H1 (cell line): ENCODE results near the gene BARX1. TPM values are rescaled to one million over a fixed set of nuclear protein-coding genes. Genes with fewer than 3 reads are reported as not detected.
A peak's percentile ranks its signal among the peaks of the same experiment; 100 is the strongest.

Experiments
- CTCF ChIA-PET: fragments of 300-600 bp; sonication (Branson Sonifier 250); formaldehyde crosslinking; loops from one replicate; lab custom pipeline; 2021; ENCODE audit not compliant: partially characterized antibody; lab: Charles Lee
- POLR2A ChIA-PET: fragments of 300-600 bp; sonication (Branson Sonifier 250); formaldehyde crosslinking; loops from one replicate; lab custom pipeline; 2021; ENCODE audit warnings: inconsistent platforms; ENCODE audit not compliant: partially characterized antibody; lab: Charles Lee
- DNase-seq, 2 experiments: peaks; one replicate each; pipeline versions ENCODE4 v3.0.0 to v3.0.0-alpha.2; 2010 to 2022; ENCODE audit warnings: low spot score in 2 of 2, low read depth in 1 of 2, mixed read lengths in 1 of 2
- FAIRE-seq: peaks from 2 replicates; lab custom pipeline; 2011; peaks lifted over from hg19 to GRCh38; lab: Jason Lieb, UNC
- H2AFZ ChIP-seq: 2 replicates; pipeline ENCODE4 v1.8.1; 2012; ENCODE audit warnings: low read length, inconsistent platforms
- H2AK5ac ChIP-seq: 2 replicates; pipeline ENCODE4 v1.6.1; 2013; ENCODE audit warnings: low read depth, low read length
- H2BK120ac ChIP-seq: replicated peaks from 2 replicates; pipeline ENCODE3; 2013; ENCODE audit warnings: low read depth, low read length, inconsistent platforms
- H2BK12ac ChIP-seq: 2 replicates; pipeline ENCODE4 v1.6.1; 2013; ENCODE audit warnings: low read depth, low read length
- H2BK15ac ChIP-seq: 2 replicates; pipeline ENCODE4 v1.6.1; 2013; ENCODE audit warnings: low read length
- H2BK20ac ChIP-seq: 2 replicates; pipeline ENCODE4 v1.6.1; 2013; ENCODE audit warnings: low read length
- H2BK5ac ChIP-seq: 2 replicates; pipeline ENCODE4 v1.6.1; 2013; ENCODE audit warnings: low read depth, low read length
- H3K14ac ChIP-seq: 2 replicates; pipeline ENCODE4 v1.6.1; 2013; ENCODE audit warnings: inconsistent platforms; ENCODE audit not compliant: insufficient read length
- H3K18ac ChIP-seq: 2 replicates; pipeline ENCODE4 v1.6.1; 2013; ENCODE audit warnings: low read length; ENCODE audit errors: extremely low read depth
- H3K23ac ChIP-seq: 2 replicates; pipeline ENCODE4 v1.6.1; 2013; ENCODE audit warnings: inconsistent platforms; ENCODE audit not compliant: insufficient read length
- H3K23me2 ChIP-seq: 2 replicates; pipeline ENCODE4 v1.6.1; 2013; ENCODE audit warnings: low read depth, low read length
- H3K27ac ChIP-seq: 2 replicates; pipeline ENCODE4 v1.6.1; 2011; ENCODE audit warnings: low read depth, low read length, inconsistent platforms
- H3K27me3 ChIP-seq, 4 experiments: replicated peaks in 1 of 4; 1 replicate in 1 of 4; 2 replicates in 3 of 4; pipeline versions ENCODE4 v1.6.1 to v1.8.1; 2011 to 2013; ENCODE audit warnings: low read length in 3 of 4, mild to moderate bottlenecking in 3 of 4, inconsistent platforms in 2 of 4, mixed read lengths in 2 of 4, moderate library complexity in 1 of 4; ENCODE audit not compliant: control insufficient read depth in 3 of 4, insufficient read depth in 3 of 4; ENCODE audit errors: extremely low read depth in 1 of 4
- H3K36me3 ChIP-seq, 4 experiments: 2 replicates each; pipeline versions ENCODE4 v1.6.1 to v1.8.1; 2011 to 2013; ENCODE audit warnings: mild to moderate bottlenecking in 4 of 4, low read length in 3 of 4, moderate library complexity in 2 of 4, control low read depth in 1 of 4, inconsistent platforms in 1 of 4; ENCODE audit not compliant: insufficient read depth in 4 of 4, control insufficient read depth in 2 of 4
- H3K4ac ChIP-seq: replicated peaks from 2 replicates; pipeline ENCODE3; 2013; ENCODE audit warnings: low read length, low read depth, mixed read lengths, inconsistent platforms; ENCODE audit not compliant: insufficient read length
- H3K4me1 ChIP-seq, 4 experiments: replicated peaks in 1 of 4; 1 replicate in 1 of 4; 2 replicates in 3 of 4; pipeline versions ENCODE4 v1.6.1 to v1.8.1; 2011 to 2013; ENCODE audit warnings: low read length in 3 of 4, inconsistent platforms in 2 of 4, mixed read lengths in 1 of 4; ENCODE audit not compliant: insufficient read depth in 4 of 4, control insufficient read depth in 3 of 4
- H3K4me2 ChIP-seq, 2 experiments: 2 replicates each; pipeline versions ENCODE4 v1.6.1 to v1.8.1; 2011 to 2013; ENCODE audit warnings: low read depth in 2 of 2, low read length in 2 of 2, control low read depth in 1 of 2, inconsistent platforms in 1 of 2, mild to moderate bottlenecking in 1 of 2; ENCODE audit not compliant: insufficient read depth in 1 of 2
- H3K4me3 ChIP-seq, 4 experiments: fragments of 200-600, 300-600 bp in 1 of 4; sonication (generic), shearing (Covaris generic), sonication (Bioruptor Twin) in 1 of 4; 2 replicates each; pipeline versions ENCODE4 v1.5.1 to v1.8.1; 2011 to 2016; ENCODE audit warnings: low read length in 4 of 4, low read depth in 3 of 4, control low read depth in 2 of 4, inconsistent platforms in 2 of 4, mild to moderate bottlenecking in 2 of 4, mixed read lengths in 1 of 4, moderate library complexity in 1 of 4; ENCODE audit not compliant: insufficient read depth in 2 of 4; ENCODE audit errors: extremely low read depth in 1 of 4
- H3K56ac ChIP-seq: replicated peaks from 2 replicates; pipeline ENCODE3; 2013; ENCODE audit warnings: low read depth, mild to moderate bottlenecking, mixed read lengths, low read length, inconsistent platforms; ENCODE audit not compliant: insufficient read length
- H3K79me1 ChIP-seq: 2 replicates; pipeline ENCODE4 v1.6.1; 2013; ENCODE audit warnings: low read depth, low read length, control low read depth
- H3K79me2 ChIP-seq, 2 experiments: 2 replicates each; pipeline versions ENCODE4 v1.6.1 to v1.8.1; 2012 to 2013; ENCODE audit warnings: low read length in 2 of 2, mild to moderate bottlenecking in 2 of 2, inconsistent platforms in 1 of 2; ENCODE audit not compliant: insufficient read depth in 2 of 2, control insufficient read depth in 1 of 2
- H3K9ac ChIP-seq, 4 experiments: replicated peaks in 1 of 4; 1 replicate in 1 of 4; 2 replicates in 3 of 4; pipeline versions ENCODE4 v1.6.1 to v1.8.1; 2011 to 2013; ENCODE audit warnings: low read depth in 3 of 4, low read length in 3 of 4, control low read depth in 2 of 4, mild to moderate bottlenecking in 2 of 4, moderate library complexity in 2 of 4, inconsistent platforms in 1 of 4; ENCODE audit errors: extremely low read depth in 1 of 4
- H3K9me3 ChIP-seq, 2 experiments: 2 replicates each; pipeline versions ENCODE4 v1.6.1 to v1.8.1; 2012 to 2013; ENCODE audit warnings: mild to moderate bottlenecking in 2 of 2, moderate library complexity in 2 of 2, control low read depth in 1 of 2, inconsistent platforms in 1 of 2, low read depth in 1 of 2, low read length in 1 of 2, mixed read lengths in 1 of 2; ENCODE audit not compliant: insufficient read depth in 2 of 2
- H4K20me1 ChIP-seq, 2 experiments: replicated peaks in 1 of 2; 2 replicates each; pipeline versions ENCODE3 to v1.8.1; 2011 to 2013; ENCODE audit warnings: inconsistent platforms in 2 of 2, low read length in 2 of 2, mild to moderate bottlenecking in 1 of 2; ENCODE audit not compliant: insufficient read depth in 2 of 2, control insufficient read depth in 1 of 2
- H4K5ac ChIP-seq: 2 replicates; pipeline ENCODE4 v1.6.1; 2013; ENCODE audit warnings: low read length, low read depth, mixed read lengths, inconsistent platforms; ENCODE audit not compliant: insufficient read length
- H4K8ac ChIP-seq: 2 replicates; pipeline ENCODE4 v1.8.0; 2013; ENCODE audit warnings: mild to moderate bottlenecking, moderate library complexity, low read length, inconsistent platforms; ENCODE audit not compliant: insufficient read depth; ENCODE audit errors: extremely low read depth
- H4K91ac ChIP-seq: replicated peaks from 2 replicates; pipeline ENCODE3; 2013; ENCODE audit warnings: low read length, mixed read lengths, inconsistent platforms; ENCODE audit not compliant: insufficient read length
- ASH2L ChIP-seq: fragments of 200-600, 300-600 bp; sonication (generic); IDR thresholded peaks from one replicate; pipeline ENCODE4 v1.7.1; 2017; ENCODE audit warnings: low read length
- CTBP2 ChIP-seq: IDR thresholded peaks from 2 replicates; pipeline ENCODE4 v1.7.0; 2011; ENCODE audit warnings: borderline replicate concordance, mild to moderate bottlenecking, moderate library complexity, mixed read lengths, low read length; ENCODE audit not compliant: insufficient read depth, insufficient read length
- EP300 ChIP-seq, 2 experiments: IDR thresholded peaks; 1 replicate in 1 of 2; 2 replicates in 1 of 2; pipeline ENCODE4 v1.6.1; 2011 to 2012; ENCODE audit warnings: low read depth in 2 of 2, low read length in 2 of 2, mild to moderate bottlenecking in 2 of 2, borderline replicate concordance in 1 of 2, inconsistent platforms in 1 of 2, moderate library complexity in 1 of 2
- EZH2 ChIP-seq: fragments of 200-600 bp; sonication (generic); IDR thresholded peaks from 2 replicates; pipeline ENCODE4 v1.7.1; 2012; ENCODE audit warnings: low read depth, mild to moderate bottlenecking, moderate library complexity, low read length, inconsistent platforms; ENCODE audit not compliant: severe bottlenecking
- GABPA ChIP-seq: IDR thresholded peaks from 2 replicates; pipeline ENCODE4 v1.6.1; 2011; ENCODE audit warnings: mild to moderate bottlenecking, low read length, moderate library complexity, borderline replicate concordance; ENCODE audit not compliant: insufficient read depth
- MAFK ChIP-seq: IDR thresholded peaks from 2 replicates; pipeline ENCODE4 v1.6.1; 2012; ENCODE audit warnings: low read depth, mild to moderate bottlenecking, improper control_type of control experiment, low read length
- POU5F1 ChIP-seq: IDR thresholded peaks from 2 replicates; pipeline ENCODE4 v1.6.1; 2011; ENCODE audit warnings: low read depth, mild to moderate bottlenecking, low read length, moderate library complexity
- RBBP5 ChIP-seq: IDR thresholded peaks from 2 replicates; pipeline ENCODE4 v1.7.1; 2012; ENCODE audit warnings: low read depth, mild to moderate bottlenecking, inconsistent platforms, low read length, moderate library complexity, borderline replicate concordance
- RXRA ChIP-seq: IDR thresholded peaks from 2 replicates; pipeline ENCODE4 v1.6.1; 2011; ENCODE audit warnings: low read depth, mild to moderate bottlenecking, low read length, moderate library complexity; ENCODE audit not compliant: insufficient read depth
- SAP30 ChIP-seq: fragments of 300-600 bp; sonication (generic); IDR thresholded peaks from 2 replicates; pipeline ENCODE4 v1.7.1; 2012; ENCODE audit warnings: low read length, moderate library complexity, mild to moderate bottlenecking, inconsistent platforms; ENCODE audit not compliant: insufficient read depth, insufficient replicate concordance
- TAF1 ChIP-seq: IDR thresholded peaks from 2 replicates; pipeline ENCODE4 v1.6.1; 2011; ENCODE audit warnings: mild to moderate bottlenecking, low read depth, low read length
- TCF12 ChIP-seq: IDR thresholded peaks from 2 replicates; pipeline ENCODE4 v1.6.1; 2011; ENCODE audit warnings: low read depth, mild to moderate bottlenecking, low read length
- WGBS, 2 experiments: shearing (Covaris generic) in 1 of 2; methylation state at CpG; one replicate each; pipeline versions ENCODE4 v1.1.6 to v1.1.7; 2013 to 2015; ENCODE audit warnings: low lambda C conversion rate in 2 of 2, mixed read lengths in 2 of 2, inconsistent platforms in 1 of 2, low coverage in 1 of 2, missing lambda C conversion rate in 1 of 2; ENCODE audit not compliant: insufficient replicate concordance in 2 of 2, insufficient coverage in 1 of 2, insufficient read length in 1 of 2; ENCODE audit errors: extremely low coverage in 1 of 2, missing lambda C conversion rate in 1 of 2; 5-methylcytosine and 5-hydroxymethylcytosine counted together
- polyA plus RNA-seq, 7 experiments: library from polyadenylated mRNA; depleted of rRNA in 3 of 7; stranded (reverse) in 5 of 7; unstranded in 2 of 7; fragments of >200 nt in 5 of 7; fragments of 200-250 nt in 2 of 7; gene quantifications; 1 replicate in 5 of 7; 2 replicates in 1 of 7; 4 replicates in 1 of 7; pipeline versions ENCODE4 v1.2.1 to v1.2.3, GENCODE V29; 2011 to 2013; ENCODE audit warnings: missing spikeins in 2 of 7, mixed read lengths in 2 of 7
- total RNA-seq: library from RNA; stranded (reverse); fragmentation: NEBNext Ultra II Directional; extraction: Animal tissue kit (Norgen Biotek cat#: 25700); gene quantifications from 2 replicates; pipeline ENCODE4 v1.2.1, GENCODE V29; 2021

BARX1 gene
- total and polyA plus RNA-seq, 2 of the 8 experiments (the other 6 are each of a cell fraction or from before 2014, with no cell fraction given): 0.79 to 2.6 TPM

- Histone ChIP-seq H4K8ac (no peak overlapping the region), H3K23ac (no peak overlapping the region), H4K91ac (no peak overlapping the region), H3K56ac (no peak overlapping the region), H3K4ac (no peak overlapping the region), H3K36me3 (peaks cover 0 to 11% (median 0%) of the 10 kb centered on the region in 4 experiments; a peak in 1 of 8 replicates), H3K4me3 (peak overlapping the region in 3 of 4 experiments; percentile 17 to 57 (median 32); a peak in 5 of 8 replicates), H3K9ac (no peak overlapping the region), H2BK20ac (peak overlapping the region; percentile 72; the same call in 1 of the 2 replicates), H2AK5ac (no peak overlapping the region), H3K18ac (peak overlapping the region; percentile 60; the same call in 1 of the 2 replicates), H4K5ac (no peak overlapping the region), H2BK15ac (no peak overlapping the region), H3K79me1 (no peaks in the 10 kb centered on the region), H2BK5ac (no peak overlapping the region), H3K4me1 (peaks cover 0 to 69% (median 40%) of the 10 kb centered on the region in 4 experiments; a peak in 6 of 7 replicates), H3K14ac (no peak overlapping the region), H3K23me2 (peaks cover 23% of the 10 kb centered on the region), H3K9me3 (no peaks in the 10 kb centered on the region), H2BK120ac (no peak overlapping the region), H3K4me2 (peak overlapping the region; percentile 66 to 92), H3K27ac (no peak overlapping the region), H2AFZ (no peak overlapping the region), H3K79me2 (no peaks in the 10 kb centered on the region), H2BK12ac (no peak overlapping the region), H4K20me1 (peaks cover 11 to 33% of the 10 kb centered on the region in 2 experiments), H3K27me3 (peaks cover 96 to 99% (median 96%) of the 10 kb centered on the region in 4 experiments)
- ChIA-PET CTCF (interaction anchor here (1.0 to 9.8 kb wide), 6 partner anchors 9 to 373 kb away, joined by 3 to 143 read pairs (median 4); no protein-coding TSS in a partner anchor), POLR2A (interaction anchor here (3.2 kb wide), 1 partner anchor 9 kb away, joined by 20 read pairs; no protein-coding TSS in a partner anchor)
- no peak for FAIRE-seq
- WGBS, 2 experiments: 3% methylated on average over 31 of the region's 39 CpGs; no CpG with 5 or more reads in 1 of the 2 experiments
- DNase-seq: peak in 1 of 2 experiments; percentile 69
- TF ChIP-seq SAP30 (no peak), RXRA (no peak), ASH2L (no peak), TAF1 (no peak), RBBP5 (peak; percentile 20; the same call in 1 of the 2 replicates), TCF12 (no peak), GABPA (no peak), MAFK (no peak), EZH2 (peak; percentile 87), POU5F1 (no peak), CTBP2 (no peak), EP300 (IDR thresholded peaks at IDR 0.05; ENCODE audit: borderline replicate concordance in 1 of 2, low read depth in 2 of 2, low read length in 2 of 2) (no peak)
Observed at GRCh38 chr9:93951655-93952118, 3.5 kb downstream of the BARX1 start.
